Esophagus squamous epithelium (tissue), 4 donors: Measurements from ENCODE around the gene RALGAPA1.

Experiments
- CTCF ChIP-seq, 6 experiments: fragments of 450-650 bp in 4 of 6; fragments of 200-600 bp in 2 of 6; sonication (generic) in 2 of 6; IDR thresholded peaks; one replicate each; pipeline ENCODE4 v1.5.1; 2016 to 2019; ENCODE audit warnings: antibody characterized with exemption in 6 of 6, mild to moderate bottlenecking in 4 of 6, moderate library complexity in 4 of 6
- POLR2A ChIP-seq, 4 donors: fragments of 450-650 bp; IDR thresholded peaks; one replicate each; pipeline ENCODE4 v1.6.1; 2017; ENCODE audit warnings: antibody characterized with exemption in 4 of 4, mild to moderate bottlenecking in 4 of 4, moderate library complexity in 3 of 4

- TF ChIP-seq CTCF (IDR thresholded peaks at IDR 0.05) (no peak), POLR2A (IDR thresholded peaks at IDR 0.05) (no peak)
Observed at GRCh38 chr14:35643513-35643912, 165.6 kb downstream of the RALGAPA1 start.
